Activated CD4-positive, alpha-beta T cell treated with anti-CD3 and anti-CD28 coated beads for 1 hour (primary cell): ENCODE results near the gene DTNA.
"Not testable (repeated sequence)": the region's sequence is repeated elsewhere in the genome, so short reads cannot be mapped to it uniquely, and the experiment has no call there.

Source experiments
- DNase-seq: peaks from one replicate; pipeline ENCODE4 v3.0.0-alpha.2; 2020

The DTNA gene

DNA sequence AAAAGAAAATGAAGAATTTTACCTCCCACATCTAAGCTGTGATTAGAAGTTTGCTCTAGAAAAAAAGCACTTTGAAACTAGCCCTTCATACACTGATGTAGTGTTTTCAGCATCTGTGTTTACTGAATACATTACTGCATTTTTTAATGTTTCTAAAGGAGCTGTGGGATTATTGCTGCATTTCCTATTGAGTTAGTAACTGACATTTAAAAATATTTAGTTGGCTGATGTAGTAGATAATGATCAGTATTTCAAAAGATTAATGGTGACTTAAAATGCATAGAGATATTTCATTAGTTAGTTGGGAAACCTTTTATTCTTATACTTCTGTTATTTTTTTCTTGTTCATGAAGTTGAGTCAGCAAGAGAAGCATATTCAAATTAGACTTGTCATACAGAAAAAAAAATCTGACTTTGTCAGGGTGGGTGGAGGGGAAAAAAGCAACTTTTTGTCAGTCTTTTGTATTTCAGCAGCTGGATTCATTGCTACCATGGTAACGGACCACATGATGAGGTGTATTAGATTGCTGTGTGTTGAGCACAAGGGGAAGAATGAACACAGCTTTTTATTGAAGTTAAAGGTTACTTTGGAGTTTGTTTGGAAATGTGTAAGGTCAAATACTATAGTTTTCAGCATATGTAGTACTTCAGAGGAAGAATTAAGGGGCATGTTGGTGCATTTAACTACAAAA is at the start of gene DTNA:
DTNA (plus strand) TSS at position 549 of the 692 bp plus-strand sequence. CDS start 45,679 bp downstream, outside the sequence.
- DNase-seq = no peak

DNA sequence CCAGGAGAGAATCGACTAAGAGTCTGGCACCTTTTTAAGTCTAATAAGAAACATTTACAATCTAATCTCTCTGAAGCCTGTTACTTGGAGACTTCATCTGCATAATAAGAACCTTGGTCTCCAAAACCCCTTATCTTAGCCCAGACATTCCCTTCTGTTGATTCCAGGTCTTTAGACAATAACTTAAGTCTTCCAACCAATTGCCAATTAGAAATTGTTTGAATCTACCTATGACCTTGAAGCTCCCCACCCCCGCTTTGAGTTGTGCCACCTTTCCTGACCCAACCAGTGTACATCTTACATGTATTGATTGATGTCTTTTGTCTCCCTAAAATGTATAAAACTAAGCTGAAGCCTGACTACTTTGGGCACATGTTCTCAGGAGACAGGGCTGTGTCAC is 49.5 kb upstream of the DTNA start:
- DNase-seq = no peak

DNA sequence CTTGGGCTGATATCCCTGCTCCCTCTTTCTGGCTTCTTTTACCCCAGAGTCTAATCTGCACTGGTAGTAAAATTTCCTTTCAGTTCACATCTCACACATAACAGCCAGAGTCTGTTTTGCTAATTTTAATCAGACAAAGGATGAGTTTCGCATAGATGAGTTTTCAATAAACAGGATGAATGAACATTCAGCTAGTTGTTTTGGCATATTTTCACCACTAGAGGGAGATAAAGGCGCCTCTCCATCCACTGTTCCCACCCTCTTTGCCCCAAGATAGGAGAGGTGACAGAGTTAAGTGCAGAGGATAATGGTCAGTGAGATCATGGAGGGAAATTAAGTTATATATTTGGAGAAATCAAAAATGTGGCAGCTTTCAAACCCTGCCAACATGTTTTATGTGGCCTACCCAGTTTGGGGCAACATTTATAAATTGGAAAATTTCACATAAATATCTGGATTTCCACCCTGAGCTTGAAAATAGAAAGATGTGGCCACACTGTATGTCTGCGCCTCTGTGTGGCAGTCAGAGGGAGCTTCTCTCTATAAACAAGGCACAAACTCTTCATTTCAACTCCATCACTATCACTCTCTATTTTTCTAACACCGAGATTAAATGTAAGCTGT is 48.5 kb upstream of the DTNA start:
- DNase-seq = no peak

DNA sequence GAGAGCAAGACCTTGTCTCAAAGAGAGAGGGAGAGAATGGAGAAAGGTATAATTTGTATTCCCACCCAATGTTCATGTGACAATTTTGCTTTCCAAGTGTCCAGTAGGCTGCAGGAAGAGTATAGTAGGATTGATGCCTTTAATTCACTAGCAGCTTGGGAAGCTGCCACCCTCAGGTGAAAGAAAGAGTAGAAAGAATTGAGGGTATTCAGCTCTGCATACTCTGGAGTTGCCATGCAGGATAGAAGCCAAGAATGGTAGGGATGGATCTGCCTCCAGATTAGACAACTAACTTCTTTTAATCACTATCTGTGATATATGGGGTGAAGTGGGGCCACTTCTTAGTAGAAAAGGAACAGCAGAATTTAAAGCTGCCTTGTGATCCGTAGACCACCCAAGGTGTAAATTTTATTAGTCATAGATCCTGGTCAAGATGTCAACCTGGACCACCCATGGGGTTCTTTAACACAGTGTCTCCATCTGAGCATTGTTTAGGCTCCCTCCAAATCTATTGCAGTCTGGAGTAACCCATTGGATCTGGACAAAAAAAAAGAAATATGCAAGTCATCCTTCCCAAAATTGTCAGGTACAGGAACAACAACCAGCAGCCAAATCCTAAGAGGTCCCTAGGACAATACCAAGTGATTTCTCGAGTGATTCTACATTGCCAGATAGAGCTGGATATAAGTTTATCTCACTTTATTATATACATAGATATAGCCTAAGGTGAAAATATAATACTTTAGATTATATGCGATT is 33.1 kb upstream of the DTNA start:
- no peak for DNase-seq

DNA sequence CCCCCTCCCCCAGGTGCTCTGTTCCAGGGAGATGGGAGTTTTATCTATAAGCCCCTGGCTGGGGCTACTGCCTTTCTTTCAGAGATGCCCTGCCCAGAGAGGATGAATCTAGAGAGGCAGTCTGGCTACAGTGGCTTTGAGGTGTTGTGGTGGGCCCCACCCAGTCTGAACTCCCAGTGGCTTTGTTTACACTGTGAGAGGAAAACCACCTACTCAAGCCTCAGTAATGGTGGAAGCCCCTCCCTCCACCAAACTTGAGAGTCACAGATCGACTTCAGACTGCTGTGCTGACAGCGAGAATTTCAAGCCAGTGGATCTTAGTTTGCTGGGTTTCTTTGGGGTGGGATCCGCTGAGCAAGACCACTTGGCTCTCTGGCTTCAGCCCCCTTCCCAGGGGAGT is 20.3 kb upstream of the DTNA start:
- not testable (repeated sequence) for DNase-seq

DNA sequence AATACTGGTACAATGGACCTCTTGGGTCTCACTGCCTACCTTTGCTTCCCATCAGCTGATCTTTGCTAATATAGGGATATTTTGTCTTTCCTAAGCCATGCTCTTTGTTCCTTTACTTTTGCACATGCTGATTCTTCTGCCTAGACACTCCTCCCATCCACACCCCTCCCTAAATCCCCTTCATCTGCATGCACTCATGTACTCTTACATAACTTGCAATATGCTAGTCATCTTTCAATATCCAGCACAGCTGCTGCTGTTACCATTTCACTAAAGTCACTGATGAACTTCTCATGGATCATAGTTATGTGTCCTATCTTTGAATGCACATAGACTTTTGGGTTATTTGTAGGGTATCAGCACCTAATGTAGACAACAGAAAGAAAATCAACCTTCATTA is 18.5 kb upstream of the DTNA start:
- no peak for DNase-seq

DNA sequence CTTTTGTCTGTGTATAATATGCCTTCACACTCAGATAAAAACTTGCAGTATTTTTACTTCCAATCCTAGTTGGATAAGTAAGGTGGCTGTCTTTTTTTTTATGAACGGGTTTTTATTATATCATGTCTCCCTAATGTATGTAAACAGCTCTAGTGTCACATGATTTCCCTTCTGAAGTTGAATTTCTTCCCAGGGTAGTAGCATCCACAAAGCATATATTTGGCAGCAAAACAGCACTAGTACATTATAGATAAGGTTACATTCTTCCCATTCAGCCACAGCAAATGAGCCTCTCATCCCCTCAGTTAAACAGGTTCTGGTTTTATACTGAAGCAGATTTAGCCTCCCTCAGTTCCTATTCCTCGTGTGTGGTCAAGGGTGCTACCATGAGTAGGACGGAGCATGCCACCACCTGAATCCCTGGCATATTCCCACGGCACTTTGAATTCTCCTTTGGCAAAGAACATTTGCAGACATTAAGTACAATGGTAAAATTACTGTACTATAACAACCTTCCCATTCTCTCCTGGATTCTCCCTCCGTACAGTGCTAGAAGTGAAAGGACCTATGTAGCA is 15.4 kb upstream of the DTNA start:
- no peak for DNase-seq

DNA sequence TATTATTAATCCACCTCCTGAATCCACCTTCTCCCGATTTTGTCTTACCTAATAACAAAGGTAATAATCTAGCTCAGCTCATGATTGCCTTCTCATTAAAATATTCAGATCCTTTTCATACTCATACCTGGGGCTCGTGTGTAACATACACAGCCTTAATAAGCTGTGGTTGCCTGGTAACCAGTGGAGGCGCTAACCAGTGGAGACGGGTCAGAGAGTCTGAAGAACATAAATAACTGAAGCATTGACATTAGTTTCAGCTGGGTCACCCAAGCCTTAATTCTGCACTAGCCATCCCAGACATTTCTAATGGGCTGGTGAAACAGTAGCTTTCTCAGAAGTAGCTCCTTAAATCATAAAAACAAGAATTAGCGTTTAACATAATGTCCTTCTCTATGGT is 14.8 kb upstream of the DTNA start:
- DNase-seq = no peak

DNA sequence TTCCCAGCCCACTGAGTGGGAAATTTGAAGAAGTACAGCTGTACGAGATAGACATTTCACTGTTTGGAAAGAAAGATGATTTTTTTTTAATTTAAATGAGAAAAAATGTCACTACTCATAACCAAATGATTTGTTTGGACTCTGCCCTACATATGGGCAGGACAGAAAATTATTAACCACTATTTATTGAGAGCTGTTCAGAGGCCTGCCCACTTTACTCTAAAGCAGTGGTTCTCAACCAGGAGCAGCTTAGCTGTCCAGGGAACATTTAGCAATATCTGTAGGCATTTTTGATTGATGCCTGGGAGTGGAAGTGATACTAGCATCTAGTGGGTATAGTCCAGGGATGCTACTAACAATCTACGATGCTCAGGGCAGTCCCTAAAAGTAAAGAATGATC is 13.4 kb upstream of the DTNA start:
- DNase-seq = no peak

DNA sequence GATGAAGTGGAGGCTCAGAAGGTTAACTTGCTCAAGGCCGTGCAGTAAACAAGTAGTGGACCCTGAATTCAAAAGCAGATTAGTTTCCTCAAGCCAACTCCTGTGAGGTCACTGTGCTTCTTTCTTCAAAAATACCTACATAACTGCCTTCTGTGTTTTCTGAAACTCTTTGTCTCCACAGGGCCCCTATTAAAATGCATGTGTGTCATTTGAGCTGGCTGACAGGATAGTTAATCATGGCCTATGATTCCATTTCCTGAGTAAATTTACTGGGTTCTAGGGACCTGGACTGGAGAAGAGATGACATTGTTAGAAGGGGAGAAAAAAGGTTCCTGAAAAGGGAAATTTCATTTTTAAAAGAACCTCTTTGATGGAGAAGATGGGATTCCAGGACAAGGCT is 12.9 kb upstream of the DTNA start:
- DNase-seq = no peak

DNA sequence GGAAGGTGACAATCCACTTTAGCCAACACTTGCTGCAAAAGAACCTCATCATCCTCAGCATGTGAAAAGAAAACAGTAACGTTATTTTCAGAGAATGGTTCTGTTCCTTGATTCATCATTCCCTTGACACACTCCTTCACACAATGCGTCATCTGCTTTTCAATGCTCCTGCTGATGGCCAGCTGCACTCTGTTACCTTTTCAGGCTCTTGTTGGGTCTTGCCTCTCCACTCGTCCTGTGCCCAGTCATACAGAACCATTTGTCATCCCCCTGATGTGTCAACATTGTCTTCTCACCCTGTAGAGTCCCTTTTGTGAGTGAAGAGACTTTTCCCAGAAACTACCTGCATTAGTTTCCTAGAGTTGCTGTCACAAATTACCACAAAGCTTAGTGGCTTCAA is 12.2 kb upstream of the DTNA start:
- DNase-seq = no peak

DNA sequence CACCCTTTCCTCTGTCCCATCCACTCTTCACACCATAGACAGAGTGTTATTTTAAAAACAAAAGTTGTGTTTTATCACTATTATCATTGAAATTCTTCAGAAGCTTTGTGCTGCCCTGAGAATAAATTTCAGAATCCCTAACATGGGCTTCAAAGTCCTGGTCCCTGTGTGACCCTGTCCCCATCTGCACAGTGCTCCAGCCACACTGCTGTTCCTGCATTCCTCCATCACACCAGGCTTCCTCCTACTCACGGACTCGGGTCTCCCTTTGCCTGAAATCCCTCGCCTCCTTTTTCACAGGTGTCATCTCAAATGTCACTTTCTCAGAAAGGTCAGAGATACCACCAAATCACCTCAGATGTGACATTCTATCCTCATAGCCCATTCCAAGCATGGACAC is 8.2 kb upstream of the DTNA start:
- no peak for DNase-seq

DNA sequence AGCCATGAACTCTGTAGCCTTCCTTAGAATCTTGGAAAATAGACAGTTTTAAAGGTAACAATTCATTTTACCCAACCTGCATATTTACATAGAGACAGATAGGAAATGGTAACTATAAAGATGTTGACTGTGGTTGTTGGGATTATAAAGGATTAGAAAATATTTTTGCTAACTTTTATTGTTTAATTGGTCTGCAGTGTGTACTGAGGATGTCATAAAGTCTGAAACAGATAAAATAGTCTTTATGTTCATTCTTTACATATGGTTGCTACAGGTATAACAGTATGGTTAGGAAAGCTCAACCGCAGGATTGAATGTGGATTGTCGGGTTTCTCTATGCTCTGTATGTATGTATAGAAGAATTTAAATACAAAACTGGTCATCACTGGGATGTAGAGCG is 7.3 kb upstream of the DTNA start:
- no peak for DNase-seq

DNA sequence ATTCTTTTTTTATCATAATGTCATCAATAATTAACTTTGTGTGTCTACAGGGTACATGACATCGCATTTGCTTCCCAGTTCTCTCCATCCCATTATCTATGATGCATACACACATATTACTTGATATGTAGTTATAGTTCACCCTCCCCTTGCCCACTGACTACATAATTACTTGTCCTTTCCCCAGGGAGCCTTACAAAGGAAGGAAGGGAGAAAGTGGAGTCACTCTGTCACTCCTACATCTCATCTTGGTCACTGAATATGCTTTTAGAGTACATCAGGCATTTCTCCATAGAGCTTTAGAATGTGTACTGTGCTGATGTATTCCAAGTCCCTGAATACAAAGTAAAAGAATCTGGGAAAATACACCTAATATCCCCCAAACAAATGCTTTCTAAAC is 6.0 kb upstream of the DTNA start:
- DNase-seq = no peak

DNA sequence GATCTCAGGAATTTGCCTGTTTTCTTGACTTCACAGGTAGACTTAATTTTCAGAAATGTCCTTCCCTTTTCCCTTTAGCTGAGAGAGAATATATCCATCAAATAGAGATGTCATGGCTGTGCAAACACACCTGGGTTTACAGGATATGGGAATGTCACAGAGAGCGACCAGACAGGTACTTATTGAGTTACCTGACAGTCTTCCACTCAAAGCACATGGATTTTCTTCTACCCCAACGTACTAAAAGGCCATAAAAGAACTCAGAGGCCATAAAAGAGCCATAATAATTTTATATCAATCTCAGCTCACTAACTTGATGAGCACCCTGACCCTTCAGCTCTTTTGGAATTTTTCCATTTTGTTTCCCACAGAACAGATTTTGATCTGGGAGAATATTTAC is 5.3 kb upstream of the DTNA start:
- DNase-seq = no peak

DNA sequence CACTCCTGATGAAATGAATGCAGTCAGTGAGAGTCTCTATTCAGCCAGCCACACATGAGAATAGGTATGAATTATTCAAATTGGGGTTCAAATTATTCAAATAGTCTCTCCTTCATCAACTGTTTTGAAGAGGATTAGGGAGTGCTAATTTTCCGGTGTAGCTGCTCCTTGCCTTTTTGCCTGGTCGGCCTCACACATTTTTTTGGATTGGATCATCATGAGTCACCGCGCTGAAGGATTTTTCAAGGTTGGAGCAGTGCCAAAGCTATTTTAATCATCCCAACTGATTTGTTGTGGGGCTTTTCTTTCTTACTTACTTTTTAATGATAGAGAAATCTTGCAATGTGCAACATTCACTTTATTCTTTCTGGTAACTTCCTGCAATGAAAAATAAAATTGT is 2.4 kb upstream of the DTNA start:
- DNase-seq = no peak

DNA sequence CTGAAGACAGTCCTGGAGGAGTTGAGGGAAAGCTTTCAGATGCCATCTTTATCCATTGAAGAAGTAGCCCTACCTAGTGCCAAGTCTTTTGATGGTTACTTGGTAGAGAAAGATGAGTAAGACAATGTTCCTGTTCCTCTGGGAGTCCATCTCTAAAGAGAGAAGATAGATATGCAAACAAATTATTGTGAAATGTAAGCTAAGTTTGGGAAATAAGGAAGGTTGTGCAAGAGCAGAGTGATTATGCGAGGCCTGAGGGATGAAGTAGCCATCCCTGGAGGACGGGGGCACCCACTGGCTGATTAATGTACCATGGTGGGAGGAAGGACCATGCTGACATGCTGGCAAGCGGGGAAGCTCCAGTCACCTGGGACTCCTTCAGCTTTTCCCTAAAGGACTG is 994 bp upstream of the DTNA start:
- no peak for DNase-seq

DNA sequence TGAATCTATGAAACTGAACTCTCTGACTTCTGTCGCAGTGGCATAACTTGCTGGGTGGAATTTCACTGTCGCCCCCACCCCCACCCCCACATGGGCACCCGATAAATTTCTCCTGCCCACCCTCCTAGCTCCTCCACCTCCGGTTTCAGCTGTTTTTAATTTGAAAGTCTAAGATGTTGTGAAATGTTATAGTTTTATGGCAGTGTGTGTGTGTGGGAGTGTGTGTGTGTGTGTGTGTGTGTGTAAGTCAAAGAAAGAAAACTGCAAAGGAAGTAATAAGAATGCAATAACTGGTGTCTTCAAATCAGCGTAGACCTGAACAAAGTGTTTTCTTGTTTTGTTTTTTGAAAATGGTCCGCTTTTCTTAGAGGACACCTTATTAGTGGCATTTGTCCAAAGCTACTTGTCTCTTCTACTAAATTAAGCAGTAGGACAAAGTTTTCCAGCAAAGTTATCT is 388 bp downstream of the DTNA start:
- no peak for DNase-seq

DNA sequence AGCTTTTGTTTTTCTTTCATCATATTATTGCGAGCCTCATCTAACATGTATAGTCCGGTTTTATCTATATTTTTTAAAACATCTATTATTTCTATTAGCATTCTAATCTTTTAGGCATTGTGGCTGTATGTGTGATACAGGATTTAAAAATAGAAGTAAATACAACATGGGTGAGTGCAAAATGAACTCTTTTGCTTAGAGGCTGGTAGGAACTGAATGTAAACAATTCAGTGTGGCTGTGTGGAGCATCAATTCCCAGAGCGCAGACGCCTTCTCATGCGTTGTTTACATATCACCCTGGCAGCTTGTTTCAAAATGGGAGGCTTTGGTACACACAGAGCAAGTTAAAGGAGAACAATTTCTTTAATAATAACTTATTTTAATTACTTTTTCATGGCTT is 836 bp downstream of the DTNA start:
- no peak for DNase-seq

DNA sequence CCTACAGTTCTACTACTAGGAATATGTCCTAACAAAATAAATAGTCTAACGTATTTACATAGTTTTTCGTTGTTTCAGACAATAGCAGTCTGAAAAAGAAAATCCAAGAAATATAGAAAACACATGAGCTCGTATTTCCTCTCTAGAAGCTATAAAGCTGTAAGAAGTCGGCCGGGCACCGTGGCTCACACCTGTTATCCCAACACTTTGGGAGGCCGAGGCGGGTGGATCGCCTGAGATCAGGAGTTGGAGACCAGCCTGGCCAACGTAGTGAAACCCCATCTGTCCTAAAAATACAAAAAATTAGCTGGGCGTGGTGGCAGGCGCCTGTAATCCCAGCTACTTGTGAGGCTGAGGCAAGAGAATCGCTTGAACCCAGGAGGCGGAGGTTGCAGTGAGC is 6.0 kb downstream of the DTNA start:
- not testable (repeated sequence) for DNase-seq

DNA sequence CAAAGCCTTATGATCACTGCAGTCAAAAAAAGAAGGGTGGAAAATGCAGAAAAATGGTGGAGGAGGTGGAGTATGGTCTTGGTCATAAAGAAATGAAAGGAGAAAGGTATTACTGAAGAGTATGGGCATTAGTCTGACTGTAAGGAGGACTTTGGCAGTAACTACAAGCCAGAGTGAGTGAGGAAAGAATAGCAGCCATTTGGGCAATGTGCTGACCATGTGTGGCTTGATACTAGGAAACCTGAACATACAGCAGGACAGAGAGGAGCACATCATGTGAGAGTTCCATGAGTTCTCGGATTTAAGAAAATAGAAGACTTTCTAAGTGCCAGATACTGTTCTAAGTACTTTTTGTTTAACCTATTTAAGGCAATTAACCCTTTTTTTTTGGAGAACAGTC is 8.5 kb downstream of the DTNA start:
- no peak for DNase-seq

DNA sequence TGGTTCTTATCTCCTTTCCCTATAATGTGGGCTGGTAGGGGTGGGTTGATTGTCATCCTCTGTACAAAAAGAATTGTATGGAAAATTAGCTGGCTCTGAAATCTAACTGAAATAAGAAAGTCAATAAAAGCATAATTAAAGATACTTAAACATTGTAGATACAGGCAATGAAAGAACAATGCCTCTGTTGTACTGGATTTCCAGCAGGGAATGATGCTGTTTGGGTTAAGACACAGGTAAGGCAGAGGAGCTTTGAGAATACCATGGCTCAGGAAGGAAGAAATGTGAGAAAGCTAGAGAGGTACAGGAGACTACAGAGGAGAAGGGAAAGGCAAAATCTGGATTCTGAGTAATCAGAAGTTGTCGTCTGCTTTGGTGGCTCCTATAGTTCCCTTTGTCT is 10.1 kb downstream of the DTNA start:
- no peak for DNase-seq

DNA sequence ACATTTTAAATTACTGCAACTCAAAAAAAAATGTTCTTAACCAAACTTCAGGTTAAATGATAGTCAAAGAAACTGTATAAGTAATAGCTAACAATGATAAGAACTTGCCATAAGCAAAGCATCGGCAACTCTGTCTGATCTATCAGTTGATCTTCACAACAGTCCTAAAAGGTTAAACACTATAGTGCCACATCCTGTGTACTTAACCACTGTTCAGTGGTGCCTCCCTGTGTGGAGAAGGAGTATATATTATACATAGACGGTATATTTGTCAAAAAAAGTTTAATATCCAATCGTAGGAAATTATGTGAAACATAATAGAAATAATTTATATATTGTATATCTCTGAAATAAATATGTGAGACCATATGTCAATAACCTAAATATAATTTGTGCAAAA is 13.0 kb downstream of the DTNA start:
- DNase-seq = no peak

DNA sequence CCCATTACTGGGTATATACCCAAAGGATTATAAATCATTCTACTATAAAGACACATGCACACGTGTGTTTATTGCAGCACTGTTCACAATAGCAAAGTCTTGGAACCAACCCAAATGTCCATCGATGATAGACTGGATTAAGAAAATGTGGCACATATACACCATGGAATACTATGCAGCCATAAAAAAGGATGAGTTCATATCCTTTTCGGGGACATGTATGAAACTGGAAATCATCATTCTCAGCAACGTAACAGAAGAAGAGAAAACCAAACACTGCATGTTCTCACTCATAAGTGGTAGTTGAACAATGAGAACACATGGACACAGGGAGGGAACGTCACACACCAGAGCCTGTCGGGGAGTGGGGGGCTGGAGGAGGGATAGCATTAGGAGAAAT is 15.6 kb downstream of the DTNA start:
- DNase-seq = not testable (repeated sequence)
